ENCODE results near the gene RAB11FIP2.

DNA sequence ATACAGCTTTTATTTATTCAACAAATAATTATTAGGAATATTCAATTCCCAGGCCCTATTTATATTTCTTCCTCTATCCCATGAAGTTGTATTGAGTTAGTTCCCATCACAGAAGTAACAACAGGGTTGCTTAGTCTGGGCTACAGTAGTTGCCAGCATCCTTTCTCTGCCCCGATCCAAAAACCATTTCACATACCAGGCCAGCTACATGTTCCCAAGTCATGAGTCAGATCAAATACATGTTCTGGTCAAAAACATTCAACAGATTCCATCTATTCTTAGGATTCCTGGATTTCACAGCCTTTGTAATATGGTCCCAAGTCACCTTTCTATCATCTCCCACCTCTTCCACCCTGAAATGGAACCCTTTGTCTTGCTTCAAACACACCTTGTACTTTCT, 91.6 kb downstream of the RAB11FIP2 start:
- TF ChIP-seq SP2 (tag by site-specific recombination; IDR thresholded peaks at IDR 0.05), result no peak
- TF ChIP-seq, protein P1, sequence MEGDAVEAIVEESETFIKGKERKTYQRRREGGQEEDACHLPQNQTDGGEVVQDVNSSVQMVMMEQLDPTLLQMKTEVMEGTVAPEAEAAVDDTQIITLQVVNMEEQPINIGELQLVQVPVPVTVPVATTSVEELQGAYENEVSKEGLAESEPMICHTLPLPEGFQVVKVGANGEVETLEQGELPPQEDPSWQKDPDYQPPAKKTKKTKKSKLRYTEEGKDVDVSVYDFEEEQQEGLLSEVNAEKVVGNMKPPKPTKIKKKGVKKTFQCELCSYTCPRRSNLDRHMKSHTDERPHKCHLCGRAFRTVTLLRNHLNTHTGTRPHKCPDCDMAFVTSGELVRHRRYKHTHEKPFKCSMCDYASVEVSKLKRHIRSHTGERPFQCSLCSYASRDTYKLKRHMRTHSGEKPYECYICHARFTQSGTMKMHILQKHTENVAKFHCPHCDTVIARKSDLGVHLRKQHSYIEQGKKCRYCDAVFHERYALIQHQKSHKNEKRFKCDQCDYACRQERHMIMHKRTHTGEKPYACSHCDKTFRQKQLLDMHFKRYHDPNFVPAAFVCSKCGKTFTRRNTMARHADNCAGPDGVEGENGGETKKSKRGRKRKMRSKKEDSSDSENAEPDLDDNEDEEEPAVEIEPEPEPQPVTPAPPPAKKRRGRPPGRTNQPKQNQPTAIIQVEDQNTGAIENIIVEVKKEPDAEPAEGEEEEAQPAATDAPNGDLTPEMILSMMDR (tag by site-specific recombination; IDR thresholded peaks at IDR 0.05), result no peak
